Caco-2 (cell line): ENCODE results near the gene TPO. TPM values are rescaled to one million over a fixed set of nuclear protein-coding genes. Genes with fewer than 3 reads are reported as not detected.

Source experiments
- BruUV-seq: library from RNA; stranded (reverse); fragments of 400-500 nt; replicated peaks from 2 replicates; lab custom pipeline; 2021; lab: Mats Ljungman, UMichigan
- CTCF ChIA-PET: fragments of 300-600 bp; sonication (Branson Sonifier 250); formaldehyde crosslinking; loops from one replicate; lab custom pipeline; 2022; ENCODE audit warnings: antibody characterized with exemption; lab: Charles Lee
- POLR2A ChIA-PET: fragments of 300-600 bp; sonication (Branson Sonifier 250); formaldehyde crosslinking; loops from one replicate; lab custom pipeline; 2022; ENCODE audit warnings: antibody characterized with exemption; lab: Charles Lee
- DNase-seq, 2 experiments: peaks; one replicate each; pipeline versions ENCODE4 v3.0.0 to v3.0.0-alpha.2; 2020 to 2022
- H3K27me3 ChIP-seq: replicated peaks from 2 replicates; pipeline ENCODE4 v1.6.0; 2011; ENCODE audit warnings: low read length; ENCODE audit not compliant: control insufficient read depth, insufficient read depth
- H3K36me3 ChIP-seq: 2 replicates; pipeline ENCODE4 v1.5.1; 2011; ENCODE audit warnings: low read length; ENCODE audit not compliant: control insufficient read depth, insufficient read depth
- H3K4me1 ChIP-seq: fragments of 250-450 bp; sonication (Bioruptor Pico); 2 replicates; pipeline ENCODE4 v1.5.1; 2020; ENCODE audit warnings: mild to moderate bottlenecking
- H3K4me3 ChIP-seq: 2 replicates; pipeline ENCODE4 v1.5.1; 2011; ENCODE audit warnings: low read depth, mild to moderate bottlenecking, control low read depth, low read length
- H3K9me3 ChIP-seq: fragments of 250-450 bp; sonication (Bioruptor Pico); 2 replicates; pipeline ENCODE4 v1.5.1; 2020; ENCODE audit warnings: mild to moderate bottlenecking, moderate library complexity
- H3K27ac Mint-ChIP-seq: one replicate; pipeline ENCODE4 v1.8.0; 2022; ENCODE audit warnings: mixed read lengths; ENCODE audit not compliant: unreplicated experiment
- H3K27me3 Mint-ChIP-seq: one replicate; pipeline ENCODE4 v1.8.0; 2022; ENCODE audit warnings: mixed read lengths; ENCODE audit not compliant: insufficient read depth, unreplicated experiment
- H3K36me3 Mint-ChIP-seq: one replicate; pipeline ENCODE4 v1.8.0; 2022; ENCODE audit warnings: mild to moderate bottlenecking, mixed read lengths; ENCODE audit not compliant: insufficient read depth, unreplicated experiment
- H3K4me1 Mint-ChIP-seq: one replicate; pipeline ENCODE4 v1.8.0; 2022; ENCODE audit warnings: low read depth, mixed read lengths; ENCODE audit not compliant: unreplicated experiment
- H3K4me3 Mint-ChIP-seq: one replicate; pipeline ENCODE4 v1.8.0; 2022; ENCODE audit warnings: mild to moderate bottlenecking, moderate library complexity, mixed read lengths; ENCODE audit not compliant: unreplicated experiment
- H3K9me3 Mint-ChIP-seq: one replicate; pipeline ENCODE4 v1.8.0; 2022; ENCODE audit warnings: mixed read lengths; ENCODE audit not compliant: unreplicated experiment
- intact Hi-C: fragments of 100-400 bp; cut with micrococcal nuclease; formaldehyde crosslinking; loops from one replicate; pipeline ENCODE4 v1.10.0; 2022; ENCODE audit not compliant: unreplicated experiment
- total RNA-seq: library from RNA; stranded (reverse); gene quantifications from 2 replicates; pipeline ENCODE4 v1.2.3, GENCODE V29; 2022
- TF ChIP-seq, protein P1 (sequence below), 2 experiments: fragments of 200-600 bp in 1 of 2; IDR thresholded peaks; 1 replicate in 1 of 2; 2 replicates in 1 of 2; pipeline versions ENCODE4 v1.5.1 to v1.8.0; 2011 to 2022; ENCODE audit warnings: antibody characterized with exemption in 1 of 2, control low read depth in 1 of 2, inconsistent platforms in 1 of 2, low read depth in 1 of 2, low read length in 1 of 2, mild to moderate bottlenecking in 1 of 2, moderate library complexity in 1 of 2; ENCODE audit not compliant: insufficient read depth in 1 of 2, severe bottlenecking in 1 of 2, unreplicated experiment in 1 of 2

TPO gene
- total RNA-seq, 1 experiment from 2014 or later = not detected

- DNase-seq = peak in 1 of 2 experiments; percentile 18
- ChIA-PET CTCF (no interaction called here), POLR2A (no interaction called here)
- BruUV-seq = no TSS peak
- Mint-ChIP-seq H3K27me3 (peaks cover 28% of the 10 kb centered on the region), H3K4me3 (no peak overlapping the region), H3K9me3 (no peaks in the 10 kb centered on the region), H3K4me1 (no peaks in the 10 kb centered on the region), H3K27ac (no peak overlapping the region), H3K36me3 (no peaks in the 10 kb centered on the region)
- no peak overlapping the region for H3K4me3 ChIP-seq
- H3K36me3 ChIP-seq = no peaks in the 10 kb centered on the region
- no peaks in the 10 kb centered on the region for H3K9me3 ChIP-seq
- intact Hi-C loops = no loop called here
- no peaks in the 10 kb centered on the region for H3K27me3 ChIP-seq
- TF ChIP-seq, protein P1, sequence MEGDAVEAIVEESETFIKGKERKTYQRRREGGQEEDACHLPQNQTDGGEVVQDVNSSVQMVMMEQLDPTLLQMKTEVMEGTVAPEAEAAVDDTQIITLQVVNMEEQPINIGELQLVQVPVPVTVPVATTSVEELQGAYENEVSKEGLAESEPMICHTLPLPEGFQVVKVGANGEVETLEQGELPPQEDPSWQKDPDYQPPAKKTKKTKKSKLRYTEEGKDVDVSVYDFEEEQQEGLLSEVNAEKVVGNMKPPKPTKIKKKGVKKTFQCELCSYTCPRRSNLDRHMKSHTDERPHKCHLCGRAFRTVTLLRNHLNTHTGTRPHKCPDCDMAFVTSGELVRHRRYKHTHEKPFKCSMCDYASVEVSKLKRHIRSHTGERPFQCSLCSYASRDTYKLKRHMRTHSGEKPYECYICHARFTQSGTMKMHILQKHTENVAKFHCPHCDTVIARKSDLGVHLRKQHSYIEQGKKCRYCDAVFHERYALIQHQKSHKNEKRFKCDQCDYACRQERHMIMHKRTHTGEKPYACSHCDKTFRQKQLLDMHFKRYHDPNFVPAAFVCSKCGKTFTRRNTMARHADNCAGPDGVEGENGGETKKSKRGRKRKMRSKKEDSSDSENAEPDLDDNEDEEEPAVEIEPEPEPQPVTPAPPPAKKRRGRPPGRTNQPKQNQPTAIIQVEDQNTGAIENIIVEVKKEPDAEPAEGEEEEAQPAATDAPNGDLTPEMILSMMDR (IDR thresholded peaks at IDR 0.05; ENCODE audit: insufficient read depth in 1 of 2, low read depth in 1 of 2, low read length in 1 of 2, severe bottlenecking in 1 of 2, unreplicated experiment in 1 of 2) = no peak
- no peaks in the 10 kb centered on the region for H3K4me1 ChIP-seq
These were observed 80.3 kb downstream of the TPO start for GRCh38 chr2:1493431-1494126.

DNA sequence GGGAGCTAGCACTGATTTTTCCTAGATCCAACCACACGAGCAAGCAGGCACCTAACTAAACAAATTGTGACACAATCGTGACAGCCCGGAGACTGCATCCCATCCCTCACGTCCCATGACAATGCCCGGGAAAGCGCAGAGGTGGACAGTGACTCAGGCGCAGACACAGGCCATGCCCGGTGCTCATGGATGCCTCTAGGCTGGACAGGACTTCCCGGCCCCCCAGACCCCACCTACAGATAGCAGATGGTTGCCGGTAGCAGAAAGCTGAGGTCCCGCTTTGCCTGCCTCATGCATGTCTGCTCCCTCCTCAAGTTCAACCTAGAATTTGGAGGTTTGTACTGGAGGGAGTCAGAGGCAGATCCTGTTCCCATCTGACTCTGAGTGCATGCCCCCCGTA, 81.0 kb downstream of the TPO start:
- DNase-seq = peak in 1 of 2 experiments; percentile 25
- POLR2A ChIA-PET = no interaction called here

DNA sequence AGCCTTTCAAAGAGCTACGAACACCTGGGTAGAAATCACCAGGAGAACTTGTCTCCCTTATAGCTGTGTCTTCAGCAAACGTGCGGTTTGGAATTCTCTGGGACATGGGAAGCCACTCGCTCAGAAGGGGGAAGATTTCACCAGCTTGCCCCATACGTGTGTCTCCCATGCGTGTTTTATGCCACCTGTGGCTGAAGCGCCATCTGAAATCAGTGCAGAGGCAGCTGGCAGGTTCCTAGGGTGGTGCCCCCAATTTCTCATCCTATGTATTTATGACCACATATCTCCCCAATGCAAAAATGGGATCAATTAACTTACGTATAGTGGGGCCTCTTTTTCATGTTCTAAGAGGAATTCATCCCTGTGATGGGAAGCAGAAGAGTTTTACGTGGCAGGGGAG, 81.6 kb downstream of the TPO start:
- no peak overlapping the region for H3K27ac Mint-ChIP-seq
- no TSS peak for BruUV-seq
- no peak for DNase-seq
- intact Hi-C loops = no loop called here
- no peaks in the 10 kb centered on the region for H3K27me3 ChIP-seq
- H3K36me3 Mint-ChIP-seq = no peaks in the 10 kb centered on the region
- no peaks in the 10 kb centered on the region for H3K9me3 ChIP-seq
- TF ChIP-seq, protein P1 (IDR thresholded peaks at IDR 0.05; ENCODE audit: insufficient read depth in 1 of 2, low read depth in 1 of 2, low read length in 1 of 2, severe bottlenecking in 1 of 2, unreplicated experiment in 1 of 2) = no peak
- H3K4me1 ChIP-seq = no peaks in the 10 kb centered on the region
- no peak overlapping the region for H3K4me3 Mint-ChIP-seq
- no peaks in the 10 kb centered on the region for H3K9me3 Mint-ChIP-seq
- POLR2A ChIA-PET = no interaction called here
- peaks cover 28% of the 10 kb centered on the region for H3K27me3 Mint-ChIP-seq
- no peaks in the 10 kb centered on the region for H3K4me1 Mint-ChIP-seq
- CTCF ChIA-PET = no interaction called here
- H3K36me3 ChIP-seq = no peaks in the 10 kb centered on the region
- H3K4me3 ChIP-seq = no peak overlapping the region

More for the DNA sequence above, 81.0 kb downstream of the TPO start:
- Mint-ChIP-seq H3K27me3 (peaks cover 31% of the 10 kb centered on the region), H3K36me3 (no peaks in the 10 kb centered on the region), H3K27ac (no peak overlapping the region), H3K4me1 (no peaks in the 10 kb centered on the region), H3K9me3 (no peaks in the 10 kb centered on the region), H3K4me3 (no peak overlapping the region)
- H3K4me3 ChIP-seq = no peak overlapping the region
- H3K27me3 ChIP-seq = no peaks in the 10 kb centered on the region
- CTCF ChIA-PET = no interaction called here
- intact Hi-C loops = no loop called here
- H3K36me3 ChIP-seq = no peaks in the 10 kb centered on the region
- BruUV-seq = no TSS peak
- no peaks in the 10 kb centered on the region for H3K9me3 ChIP-seq
- TF ChIP-seq, protein P1 (IDR thresholded peaks at IDR 0.05; ENCODE audit: insufficient read depth in 1 of 2, low read depth in 1 of 2, low read length in 1 of 2, severe bottlenecking in 1 of 2, unreplicated experiment in 1 of 2) = no peak
- H3K4me1 ChIP-seq = no peaks in the 10 kb centered on the region
